ENCODE data around the gene SEPTIN1. TPM values are rescaled to one million over a fixed set of nuclear protein-coding genes. Genes with fewer than 3 reads are reported as not detected.

Gene SEPTIN1
- total and polyA plus RNA-seq, 7 donors, result 0.22 to 1.8 (median 0.51) TPM

GRCh38 chr16:30428055-30428454, 45.7 kb upstream of the SEPTIN1 start:
- Histone ChIP-seq H3K4me3 (no peak overlapping the region), H3K4me1 (peaks cover 18% of the 10 kb centered on the region), H3K27me3 (ENCODE audit: insufficient read depth in 3 of 3, low read length in 2 of 3) (no peaks in the 10 kb centered on the region), H3K9me3 (no peaks in the 10 kb centered on the region), H3K27ac (no peak overlapping the region), H3K36me3 (ENCODE audit: insufficient read depth in 1 of 2, low read depth in 1 of 2) (peaks cover 4 to 36% of the 10 kb centered on the region in 2 donors)
- 91 to 96% (median 93%) methylated on average over 4 of the region's 4 CpGs for WGBS, 3 donors
- TF ChIP-seq CTCF (IDR thresholded peaks at IDR 0.05), result no peak
- ATAC-seq (no peak), DNase-seq (no peak)
- intact Hi-C loops (cut with DNase I), result no loop called here

GRCh38 chr16:30421010-30421409, 38.6 kb upstream of the SEPTIN1 start:
- no peak for ATAC-seq
- no peak for DNase-seq
- Histone ChIP-seq H3K4me1 (no peaks in the 10 kb centered on the region), H3K9me3 (no peaks in the 10 kb centered on the region), H3K27ac (no peak overlapping the region), H3K36me3 (ENCODE audit: insufficient read depth in 1 of 2, low read depth in 1 of 2) (peaks cover 7 to 37% of the 10 kb centered on the region in 2 donors), H3K4me3 (no peak overlapping the region), H3K27me3 (ENCODE audit: insufficient read depth in 3 of 3, low read length in 2 of 3) (no peaks in the 10 kb centered on the region)
- intact Hi-C loops (cut with DNase I), result no loop called here
- 72 to 77% (median 74%) methylated on average over 5 of the region's 5 CpGs for WGBS, 3 donors
- no peak for TF ChIP-seq CTCF (IDR thresholded peaks at IDR 0.05)

- peak overlapping the region; percentile 72 for H3K4me3 ChIP-seq
- 61 to 66% (median 62%) methylated on average over 30 to 31 of the region's 31 CpGs for WGBS, 3 donors
- H3K4me1 ChIP-seq, result no peaks in the 10 kb centered on the region
- H3K27me3 ChIP-seq (ENCODE audit: insufficient read depth in 3 of 3, low read length in 2 of 3), result no peaks in the 10 kb centered on the region
- peak overlapping the region; percentile 82 for H3K27ac ChIP-seq
- intact Hi-C loops (cut with DNase I), result no loop called here
- H3K36me3 ChIP-seq (ENCODE audit: insufficient read depth in 1 of 2, low read depth in 1 of 2), result peaks cover 3 to 34% of the 10 kb centered on the region in 2 donors
- no peak for TF ChIP-seq CTCF (IDR thresholded peaks at IDR 0.05)
- DNase-seq, result no peak
- no peaks in the 10 kb centered on the region for H3K9me3 ChIP-seq
- no peak for ATAC-seq
These were observed 36.2 kb upstream of the SEPTIN1 start for GRCh38 chr16:30418350-30419181.

GRCh38 chr16:30417529-30418349, 35.4 kb upstream of the SEPTIN1 start:
- H3K9me3 ChIP-seq, result no peaks in the 10 kb centered on the region
- WGBS, 3 donors, result 1 to 2% (median 1%) methylated on average over 107 to 140 of the region's 140 CpGs
- H3K4me1 ChIP-seq, result no peaks in the 10 kb centered on the region
- H3K27me3 ChIP-seq (ENCODE audit: insufficient read depth in 3 of 3, low read length in 2 of 3), result no peaks in the 10 kb centered on the region
- peaks cover 5 to 34% of the 10 kb centered on the region in 2 donors for H3K36me3 ChIP-seq (ENCODE audit: insufficient read depth in 1 of 2, low read depth in 1 of 2)
- peak overlapping the region; percentile 72 for H3K4me3 ChIP-seq
- peak; percentile 88 to 94 for DNase-seq
- peak; percentile 31 for TF ChIP-seq CTCF (IDR thresholded peaks at IDR 0.05)
- H3K27ac ChIP-seq, result peak overlapping the region; percentile 82
- peak; percentile 92 to 94 (median 93) for ATAC-seq
- intact Hi-C loops (cut with DNase I), result no loop called here
